ENCODE data around the gene NPTN. TPM values are rescaled to one million over a fixed set of nuclear protein-coding genes. Genes with fewer than 3 reads are reported as not detected.

The NPTN gene
- total and polyA plus RNA-seq, 2 of the 13 experiments (the other 11 are each of a cell fraction or from before 2014, with no cell fraction given) = 78.0 to 110 TPM

- TF ChIP-seq, protein P1, sequence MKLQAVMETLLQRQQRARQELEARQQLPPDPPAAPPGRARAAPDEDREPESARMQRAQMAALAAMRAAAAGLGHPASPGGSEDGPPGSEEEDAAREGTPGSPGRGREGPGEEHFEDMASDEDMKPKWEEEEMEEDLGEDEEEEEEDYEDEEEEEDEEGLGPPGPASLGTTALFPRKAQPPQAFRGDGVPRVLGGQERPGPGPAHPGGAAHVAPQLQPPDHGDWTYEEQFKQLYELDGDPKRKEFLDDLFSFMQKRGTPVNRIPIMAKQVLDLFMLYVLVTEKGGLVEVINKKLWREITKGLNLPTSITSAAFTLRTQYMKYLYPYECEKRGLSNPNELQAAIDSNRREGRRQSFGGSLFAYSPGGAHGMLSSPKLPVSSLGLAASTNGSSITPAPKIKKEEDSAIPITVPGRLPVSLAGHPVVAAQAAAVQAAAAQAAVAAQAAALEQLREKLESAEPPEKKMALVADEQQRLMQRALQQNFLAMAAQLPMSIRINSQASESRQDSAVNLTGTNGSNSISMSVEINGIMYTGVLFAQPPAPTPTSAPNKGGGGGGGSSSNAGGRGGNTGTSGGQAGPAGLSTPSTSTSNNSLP (IDR thresholded peaks at IDR 0.05; ENCODE audit: low read depth, low read length) = no peak
These were observed 64.5 kb downstream of the NPTN start (continued) for GRCh38 chr15:73568564-73569280.

DNA sequence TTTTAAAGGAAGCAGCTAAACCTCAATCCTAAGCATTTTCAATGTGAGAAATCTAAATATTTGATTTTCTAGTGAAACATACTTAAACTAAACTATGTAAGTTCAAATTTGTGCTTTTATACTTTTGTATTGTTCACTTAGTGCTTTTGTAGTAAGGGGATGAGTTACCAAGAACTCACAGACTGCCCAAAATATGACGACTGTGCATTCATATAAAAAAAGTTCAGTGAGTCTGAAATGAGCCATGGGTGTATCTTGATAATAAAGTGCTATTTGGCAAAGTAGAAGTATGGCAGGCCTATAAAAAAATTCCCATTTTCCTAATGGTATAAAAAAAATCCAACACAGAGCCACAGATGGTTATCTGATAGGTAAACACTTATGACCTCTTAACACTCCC, 66.2 kb downstream of the NPTN start:
- Histone ChIP-seq H3K9ac (ENCODE audit: insufficient read depth, low read depth, low read length) (no peak overlapping the region), H2AFZ (ENCODE audit: low read length) (no peak overlapping the region), H3K79me2 (ENCODE audit: insufficient read depth, low read length) (no peaks in the 10 kb centered on the region), H3K4me3 (replicated peaks in 1 of 3; ENCODE audit: insufficient read depth in 1 of 3, low read depth in 2 of 3, low read length in 3 of 3) (no peak overlapping the region), H4K20me1 (ENCODE audit: insufficient read depth, low read length) (no peaks in the 10 kb centered on the region), H3K36me3 (replicated peaks in 1 of 2; ENCODE audit: control insufficient read depth in 1 of 2, insufficient read depth in 2 of 2, low read length in 2 of 2) (peaks cover 36 to 67% of the 10 kb centered on the region in 2 experiments), H3K9me3 (ENCODE audit: low read length) (no peaks in the 10 kb centered on the region), H3K4me2 (ENCODE audit: low read depth, low read length) (no peak overlapping the region), H3K27ac (ENCODE audit: extremely low read length, insufficient read depth, low read length) (no peak overlapping the region), H3K27me3 (ENCODE audit: control insufficient read depth in 1 of 2, insufficient read depth in 2 of 2, low read length in 2 of 2) (no peaks in the 10 kb centered on the region), H3K4me1 (ENCODE audit: insufficient read depth, low read length) (no peaks in the 10 kb centered on the region)
- DNase-seq (ENCODE audit: low spot score) (no peak), FAIRE-seq (no peak), ATAC-seq (no peak)
- in situ Hi-C loops (cut with HindIII; ENCODE audit: extremely low pct_ligation_motif_present, low pct_unique_long_range_greater_than_20kb) (no loop called here), intact Hi-C loops (cut with micrococcal nuclease; ENCODE audit: unreplicated experiment) (no loop called here)
- no TSS peak for BruUV-seq (replicated peaks)
- CTCF ChIA-PET (ENCODE audit: low intra/inter-chr PET ratio, low total read pairs) = no interaction called here
- 98% methylated on average over 1 of the region's 1 CpG for WGBS (ENCODE audit: low lambda C conversion rate)
- POLR2A ChIA-PET = no interaction called here
- TF ChIP-seq ZNF329 (CRISPR knock-in tag; IDR thresholded peaks at IDR 0.05; ENCODE audit: low read depth) = no peak
- no peak for TF ChIP-seq HOXA3 (CRISPR knock-in tag; IDR thresholded peaks at IDR 0.05)
- TF ChIP-seq, protein P2, sequence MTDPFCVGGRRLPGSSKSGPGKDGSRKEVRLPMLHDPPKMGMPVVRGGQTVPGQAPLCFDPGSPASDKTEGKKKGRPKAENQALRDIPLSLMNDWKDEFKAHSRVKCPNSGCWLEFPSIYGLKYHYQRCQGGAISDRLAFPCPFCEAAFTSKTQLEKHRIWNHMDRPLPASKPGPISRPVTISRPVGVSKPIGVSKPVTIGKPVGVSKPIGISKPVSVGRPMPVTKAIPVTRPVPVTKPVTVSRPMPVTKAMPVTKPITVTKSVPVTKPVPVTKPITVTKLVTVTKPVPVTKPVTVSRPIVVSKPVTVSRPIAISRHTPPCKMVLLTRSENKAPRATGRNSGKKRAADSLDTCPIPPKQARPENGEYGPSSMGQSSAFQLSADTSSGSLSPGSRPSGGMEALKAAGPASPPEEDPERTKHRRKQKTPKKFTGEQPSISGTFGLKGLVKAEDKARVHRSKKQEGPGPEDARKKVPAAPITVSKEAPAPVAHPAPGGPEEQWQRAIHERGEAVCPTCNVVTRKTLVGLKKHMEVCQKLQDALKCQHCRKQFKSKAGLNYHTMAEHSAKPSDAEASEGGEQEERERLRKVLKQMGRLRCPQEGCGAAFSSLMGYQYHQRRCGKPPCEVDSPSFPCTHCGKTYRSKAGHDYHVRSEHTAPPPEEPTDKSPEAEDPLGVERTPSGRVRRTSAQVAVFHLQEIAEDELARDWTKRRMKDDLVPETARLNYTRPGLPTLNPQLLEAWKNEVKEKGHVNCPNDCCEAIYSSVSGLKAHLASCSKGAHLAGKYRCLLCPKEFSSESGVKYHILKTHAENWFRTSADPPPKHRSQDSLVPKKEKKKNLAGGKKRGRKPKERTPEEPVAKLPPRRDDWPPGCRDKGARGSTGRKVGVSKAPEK (CRISPR knock-in tag; IDR thresholded peaks at IDR 0.05; ENCODE audit: borderline replicate concordance) = no peak
- TF ChIP-seq NCOR1 (IDR thresholded peaks at IDR 0.05; ENCODE audit: borderline replicate concordance, low read length) = no peak
- TF ChIP-seq, protein P1 (IDR thresholded peaks at IDR 0.05; ENCODE audit: low read depth, low read length) = no peak
- TF ChIP-seq ZNF282 (IDR thresholded peaks at IDR 0.05; ENCODE audit: partially characterized antibody) = no peak
- TF ChIP-seq NFATC3 (CRISPR knock-in tag; IDR thresholded peaks at IDR 0.05) = no peak
- TF ChIP-seq, protein P3, sequence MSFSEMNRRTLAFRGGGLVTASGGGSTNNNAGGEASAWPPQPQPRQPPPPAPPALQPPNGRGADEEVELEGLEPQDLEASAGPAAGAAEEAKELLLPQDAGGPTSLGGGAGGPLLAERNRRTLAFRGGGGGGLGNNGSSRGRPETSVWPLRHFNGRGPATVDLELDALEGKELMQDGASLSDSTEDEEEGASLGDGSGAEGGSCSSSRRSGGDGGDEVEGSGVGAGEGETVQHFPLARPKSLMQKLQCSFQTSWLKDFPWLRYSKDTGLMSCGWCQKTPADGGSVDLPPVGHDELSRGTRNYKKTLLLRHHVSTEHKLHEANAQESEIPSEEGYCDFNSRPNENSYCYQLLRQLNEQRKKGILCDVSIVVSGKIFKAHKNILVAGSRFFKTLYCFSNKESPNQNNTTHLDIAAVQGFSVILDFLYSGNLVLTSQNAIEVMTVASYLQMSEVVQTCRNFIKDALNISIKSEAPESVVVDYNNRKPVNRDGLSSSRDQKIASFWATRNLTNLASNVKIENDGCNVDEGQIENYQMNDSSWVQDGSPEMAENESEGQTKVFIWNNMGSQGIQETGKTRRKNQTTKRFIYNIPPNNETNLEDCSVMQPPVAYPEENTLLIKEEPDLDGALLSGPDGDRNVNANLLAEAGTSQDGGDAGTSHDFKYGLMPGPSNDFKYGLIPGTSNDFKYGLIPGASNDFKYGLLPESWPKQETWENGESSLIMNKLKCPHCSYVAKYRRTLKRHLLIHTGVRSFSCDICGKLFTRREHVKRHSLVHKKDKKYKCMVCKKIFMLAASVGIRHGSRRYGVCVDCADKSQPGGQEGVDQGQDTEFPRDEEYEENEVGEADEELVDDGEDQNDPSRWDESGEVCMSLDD (CRISPR knock-in tag; IDR thresholded peaks at IDR 0.05; ENCODE audit: borderline replicate concordance) = no peak
- TF ChIP-seq ZNF367 (CRISPR knock-in tag; IDR thresholded peaks at IDR 0.05; ENCODE audit: borderline replicate concordance) = no peak
- TF ChIP-seq HMG20B (CRISPR knock-in tag; conservative IDR thresholded peaks at IDR 0.05) = no peak
- peak; percentile 82 for TF ChIP-seq MAFF (IDR thresholded peaks at IDR 0.05; ENCODE audit: low read depth, low read length)
- no peak for TF ChIP-seq MLX (CRISPR knock-in tag; IDR thresholded peaks at IDR 0.05)

Data from HepG2 (cell line).